Measurements from ENCODE around the gene PPP1R37. TPM values are rescaled to one million over a fixed set of nuclear protein-coding genes. Genes with fewer than 3 reads are reported as not detected.

Gene PPP1R37
- total and polyA plus RNA-seq, 2 of the 8 experiments (the other 6 are each of a cell fraction or from before 2014, with no cell fraction given) = 14.6 to 25.7 TPM

GRCh38 chr19:45144431-45145269 lies 51.7 kb downstream of the PPP1R37 start:
- TF ChIP-seq KDM5A (IDR thresholded peaks at IDR 0.05; ENCODE audit: low read length) = no peak
- TF ChIP-seq CBX5 (IDR thresholded peaks at IDR 0.05; ENCODE audit: low read depth, low read length) = no peak
- no peak for TF ChIP-seq SRF (IDR thresholded peaks at IDR 0.05; ENCODE audit: low read depth, low read length)
- no peak for TF ChIP-seq YY1 (IDR thresholded peaks at IDR 0.05; ENCODE audit: low read depth, low read length)
- TF ChIP-seq ASH2L (IDR thresholded peaks at IDR 0.05; ENCODE audit: low read length) = no peak
- no peak for TF ChIP-seq BACH1 (IDR thresholded peaks at IDR 0.05; ENCODE audit: low read length)
- FAIRE-seq (no peak), DNase-seq (ENCODE audit: low read depth in 1 of 2, low spot score in 2 of 2) (no peak)
- no peak overlapping the region for H4K5ac ChIP-seq (ENCODE audit: insufficient read length, low read depth, low read length)
- no peak overlapping the region for H2BK120ac ChIP-seq (replicated peaks; ENCODE audit: low read depth, low read length)
- no peak overlapping the region for H3K56ac ChIP-seq (replicated peaks; ENCODE audit: insufficient read length, low read depth, low read length)
- H3K27me3 ChIP-seq (replicated peaks in 1 of 4; ENCODE audit: control insufficient read depth in 3 of 4, extremely low read depth in 1 of 4, insufficient read depth in 3 of 4, low read length in 3 of 4) = no peaks in the 10 kb centered on the region
- H2AFZ ChIP-seq (ENCODE audit: low read length) = no peak overlapping the region
- whole genome bisulfite sequencing, 2 experiments (ENCODE audit: extremely low coverage in 1 of 2, insufficient coverage in 1 of 2, insufficient read length in 1 of 2, insufficient replicate concordance in 2 of 2, low coverage in 1 of 2, low lambda C conversion rate in 2 of 2, missing lambda C conversion rate in 1 of 2) = 94% methylated on average over 34 of the region's 53 CpGs; no CpG with 5 or more reads in 1 of the 2 experiments
- peaks cover 2 to 17% (median 7%) of the 10 kb centered on the region in 4 experiments; a peak in 5 of 8 replicates for H3K36me3 ChIP-seq (ENCODE audit: control insufficient read depth in 2 of 4, insufficient read depth in 4 of 4, low read length in 3 of 4)
- H2BK15ac ChIP-seq (ENCODE audit: low read length) = no peak overlapping the region
- H3K4ac ChIP-seq (replicated peaks; ENCODE audit: insufficient read length, low read depth, low read length) = no peak overlapping the region
- peaks cover 1% of the 10 kb centered on the region; the same call in 1 of the 2 replicates for H3K79me1 ChIP-seq (ENCODE audit: low read depth, low read length)
- H3K79me2 ChIP-seq (ENCODE audit: control insufficient read depth in 1 of 2, insufficient read depth in 2 of 2, low read length in 2 of 2) = no peaks in the 10 kb centered on the region
- POLR2A ChIA-PET (ENCODE audit: partially characterized antibody) = interaction anchor here (1.3 to 1.9 kb wide), 2 partner anchors 16 to 52 kb away, joined by 3 to 4 read pairs; partner anchors contain the start of gene NKPD1
- no peak overlapping the region; the same call in 1 of the 2 replicates for H4K8ac ChIP-seq (ENCODE audit: extremely low read depth, insufficient read depth, low read length)
- H2AK5ac ChIP-seq (ENCODE audit: low read depth, low read length) = no peak overlapping the region
- no peak overlapping the region for H2BK5ac ChIP-seq (ENCODE audit: low read depth, low read length)
- H3K9ac ChIP-seq (replicated peaks in 1 of 4; ENCODE audit: extremely low read depth in 1 of 4, low read depth in 3 of 4, low read length in 3 of 4) = no peak overlapping the region
- H3K18ac ChIP-seq (ENCODE audit: extremely low read depth, low read length) = no peak overlapping the region
- no peaks in the 10 kb centered on the region for H3K4me1 ChIP-seq (replicated peaks in 1 of 4; ENCODE audit: control insufficient read depth in 3 of 4, insufficient read depth in 4 of 4, low read length in 3 of 4)
- H3K14ac ChIP-seq (ENCODE audit: insufficient read length) = no peak overlapping the region
- H3K23me2 ChIP-seq (ENCODE audit: low read depth, low read length) = no peaks in the 10 kb centered on the region
- no peak overlapping the region for H3K27ac ChIP-seq (ENCODE audit: low read depth, low read length)
- no peak overlapping the region for H3K23ac ChIP-seq (ENCODE audit: insufficient read length)
- H2BK20ac ChIP-seq (ENCODE audit: low read length) = no peak overlapping the region
- H4K20me1 ChIP-seq (replicated peaks in 1 of 2; ENCODE audit: control insufficient read depth in 1 of 2, insufficient read depth in 2 of 2, low read length in 2 of 2) = peaks cover under 1 to 16% of the 10 kb centered on the region in 2 experiments
- H2BK12ac ChIP-seq (ENCODE audit: low read depth, low read length) = no peak overlapping the region
- H3K4me2 ChIP-seq (ENCODE audit: insufficient read depth in 1 of 2, low read depth in 2 of 2, low read length in 2 of 2) = no peak overlapping the region
- no peaks in the 10 kb centered on the region for H3K9me3 ChIP-seq (ENCODE audit: insufficient read depth in 2 of 2, low read depth in 1 of 2, low read length in 1 of 2)
- CTCF ChIA-PET (ENCODE audit: partially characterized antibody) = interaction anchor here (0.6 to 5.6 kb wide), 8 partner anchors 8 to 141 kb away, joined by 3 to 44 read pairs (median 7); no protein-coding TSS in a partner anchor
- no peak overlapping the region for H3K4me3 ChIP-seq (ENCODE audit: extremely low read depth in 1 of 4, insufficient read depth in 2 of 4, low read depth in 3 of 4, low read length in 4 of 4)
- no peak overlapping the region for H4K91ac ChIP-seq (replicated peaks; ENCODE audit: insufficient read length, low read length)
